IPS-15b (cell line): ENCODE data around the gene OPRL1.

Experiments
- H3K27me3 ChIP-seq: one replicate; pipeline ENCODE4 v1.6.1; 2013; ENCODE audit warnings: low read length; ENCODE audit not compliant: control insufficient read depth, insufficient read depth
- H3K36me3 ChIP-seq: one replicate; pipeline ENCODE4 v1.6.1; 2013; ENCODE audit warnings: low read length; ENCODE audit not compliant: control insufficient read depth, insufficient read depth
- H3K4me1 ChIP-seq: one replicate; pipeline ENCODE4 v1.6.1; 2013; ENCODE audit warnings: mild to moderate bottlenecking, low read length; ENCODE audit not compliant: control insufficient read depth, insufficient read depth
- H3K4me3 ChIP-seq: one replicate; pipeline ENCODE4 v1.5.1; 2013; ENCODE audit warnings: low read depth, low read length
- H3K9ac ChIP-seq: one replicate; pipeline ENCODE4 v1.6.1; 2013; ENCODE audit warnings: low read depth, mild to moderate bottlenecking, low read length
- H3K9me3 ChIP-seq: one replicate; pipeline ENCODE4 v1.6.1; 2013; ENCODE audit warnings: mild to moderate bottlenecking, low read length; ENCODE audit not compliant: control insufficient read depth, insufficient read depth

OPRL1 gene

DNA sequence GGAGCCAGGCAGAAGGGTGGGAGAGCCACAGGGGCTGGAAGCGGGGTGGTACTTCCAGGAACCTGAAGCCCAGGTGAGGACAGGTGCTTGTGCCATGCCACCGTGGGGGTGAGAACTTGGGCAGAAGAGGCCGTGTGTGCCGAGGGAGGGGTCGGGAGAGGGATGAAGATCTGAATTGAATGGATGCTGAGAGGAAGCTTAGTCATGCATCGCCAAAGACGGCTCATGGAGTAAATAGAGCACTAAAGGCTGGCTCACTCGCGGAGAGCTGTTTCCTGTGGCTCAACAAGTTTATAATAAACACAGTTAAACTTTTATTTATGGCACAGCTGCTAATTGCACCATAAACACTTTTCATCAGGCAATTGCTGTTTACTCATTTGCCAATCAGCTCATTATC lies 62.7 kb downstream of the OPRL1 start:
- H3K4me3 ChIP-seq = no peak overlapping the region
- H3K27me3 ChIP-seq = no peaks in the 10 kb centered on the region
- H3K9ac ChIP-seq = no peak overlapping the region
- H3K9me3 ChIP-seq = peaks cover 8% of the 10 kb centered on the region
- H3K4me1 ChIP-seq = peaks cover 2% of the 10 kb centered on the region
- no peaks in the 10 kb centered on the region for H3K36me3 ChIP-seq

DNA sequence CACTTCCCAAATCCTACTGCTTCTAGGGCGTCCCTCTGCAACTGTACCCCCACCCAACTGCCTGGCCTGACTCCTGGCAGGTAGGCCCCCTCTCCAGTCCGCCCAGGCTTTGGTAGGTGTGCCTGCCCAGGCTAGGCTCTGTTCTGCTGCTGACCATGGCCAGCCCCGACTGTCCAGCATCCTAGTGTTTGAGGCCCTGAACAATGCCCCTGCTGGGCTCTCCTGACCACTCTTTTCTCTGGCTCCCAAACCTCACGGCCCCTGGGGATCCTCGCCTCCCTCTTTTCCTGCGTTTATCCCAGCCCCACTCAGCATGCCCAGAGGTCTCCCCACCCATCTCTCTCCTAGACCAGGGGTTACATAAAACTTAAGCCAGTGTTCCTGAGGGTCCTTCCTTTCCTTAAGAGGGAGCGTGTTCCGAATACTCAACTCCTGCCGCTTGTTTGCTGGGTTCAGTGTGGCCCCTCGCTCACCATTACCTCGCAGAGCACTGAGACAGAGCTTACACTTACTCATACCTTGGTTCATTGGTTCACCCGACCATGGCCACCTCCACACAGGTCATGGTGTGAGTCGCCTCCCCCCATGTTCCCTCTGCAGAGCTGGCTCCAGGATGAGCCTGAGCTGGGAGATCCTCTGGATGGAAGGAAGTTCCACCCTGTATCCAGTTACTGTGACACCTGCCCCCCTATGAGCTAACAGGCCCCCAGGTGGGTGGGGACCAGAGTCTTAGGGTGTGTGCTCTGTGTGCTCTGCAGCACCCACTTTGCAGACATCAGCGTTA lies 63.3 kb downstream of the OPRL1 start:
- Histone ChIP-seq H3K4me1 (peaks cover 2% of the 10 kb centered on the region), H3K9me3 (peaks cover 8% of the 10 kb centered on the region), H3K27me3 (no peaks in the 10 kb centered on the region), H3K9ac (no peak overlapping the region), H3K4me3 (no peak overlapping the region), H3K36me3 (no peaks in the 10 kb centered on the region)

- Histone ChIP-seq H3K4me1 (peaks cover 2% of the 10 kb centered on the region), H3K27me3 (no peaks in the 10 kb centered on the region), H3K4me3 (no peak overlapping the region), H3K9ac (no peak overlapping the region), H3K36me3 (no peaks in the 10 kb centered on the region), H3K9me3 (peaks cover 8% of the 10 kb centered on the region)
These were observed 64.4 kb downstream of the OPRL1 start for GRCh38 chr20:64144144-64144912.

DNA sequence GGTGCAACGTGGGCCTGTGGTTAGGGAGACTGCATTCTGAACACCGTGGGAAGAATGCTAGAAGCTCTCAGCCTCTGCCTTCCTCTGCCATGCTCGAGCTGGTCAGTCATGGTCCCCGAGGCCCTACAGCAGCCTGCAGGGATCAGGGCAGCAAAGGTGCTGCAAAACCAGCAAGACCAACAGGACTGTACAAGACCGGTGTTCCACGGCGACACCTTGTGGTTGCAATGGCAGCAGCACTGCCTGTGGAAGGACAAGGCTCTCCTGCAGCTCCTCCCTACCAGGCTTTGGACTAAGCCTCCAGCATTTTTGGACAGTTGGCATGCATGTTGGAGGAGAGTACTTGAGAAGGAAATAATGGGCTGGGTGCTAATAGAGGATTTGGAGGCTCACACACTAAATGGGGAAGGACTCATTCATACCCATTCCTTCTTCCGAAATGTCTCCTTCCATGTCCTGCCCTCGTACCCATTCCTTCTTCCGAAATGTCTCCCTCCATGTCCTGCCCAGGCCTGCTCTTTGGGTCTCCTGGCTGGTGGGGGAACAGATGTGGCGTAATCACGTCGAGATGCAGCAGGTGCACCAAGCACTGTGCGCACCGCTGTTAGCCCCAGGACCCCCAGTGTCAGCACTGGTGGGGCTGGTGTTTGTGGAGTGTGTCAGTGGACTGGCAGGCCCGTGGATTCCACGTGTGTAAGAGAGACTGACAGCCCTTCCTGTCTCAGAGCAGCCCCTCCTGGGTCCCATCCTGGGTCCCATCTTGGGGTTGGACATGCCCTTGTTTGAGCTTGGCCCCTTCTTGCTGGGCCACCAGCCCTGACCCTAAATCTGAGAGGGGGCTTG lies 65.8 kb downstream of the OPRL1 start:
- Histone ChIP-seq H3K9me3 (peaks cover 8% of the 10 kb centered on the region), H3K4me3 (no peak overlapping the region), H3K4me1 (no peaks in the 10 kb centered on the region), H3K27me3 (no peaks in the 10 kb centered on the region), H3K36me3 (no peaks in the 10 kb centered on the region), H3K9ac (no peak overlapping the region)

DNA sequence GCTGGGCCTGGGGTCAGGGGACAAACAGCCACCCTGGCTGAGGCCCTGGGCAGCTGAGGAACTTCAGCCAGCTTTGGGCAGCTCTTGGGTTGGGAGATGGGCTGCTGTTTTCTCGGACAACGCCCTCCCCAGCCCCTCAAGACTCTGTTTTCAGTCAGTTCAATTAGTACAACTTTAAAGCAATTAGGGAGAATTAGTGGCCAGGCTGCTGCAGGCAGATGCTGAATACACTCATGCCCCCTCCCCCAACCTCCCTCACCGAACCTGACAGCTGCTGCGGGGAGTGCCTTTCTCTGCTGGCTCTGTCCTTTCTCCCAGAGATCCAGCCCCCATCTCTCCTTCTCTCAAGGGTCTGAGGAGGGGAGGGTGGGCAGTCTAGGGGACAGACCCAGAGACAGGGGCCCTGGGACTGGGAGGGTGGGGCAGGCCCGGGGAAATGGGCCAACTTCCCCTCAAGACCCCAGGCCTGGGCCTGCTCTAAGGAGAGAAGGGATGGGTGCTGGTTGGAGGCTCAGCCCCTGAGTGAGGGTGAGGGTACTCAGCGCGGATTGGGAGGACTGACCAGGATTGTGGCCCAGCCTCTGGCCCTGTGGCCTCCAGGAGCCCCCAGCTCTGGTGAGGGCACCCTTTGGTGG lies 66.5 kb downstream of the OPRL1 start:
- peaks cover 8% of the 10 kb centered on the region for H3K9me3 ChIP-seq
- peaks cover 2% of the 10 kb centered on the region for H3K4me1 ChIP-seq
- H3K27me3 ChIP-seq = no peaks in the 10 kb centered on the region

DNA sequence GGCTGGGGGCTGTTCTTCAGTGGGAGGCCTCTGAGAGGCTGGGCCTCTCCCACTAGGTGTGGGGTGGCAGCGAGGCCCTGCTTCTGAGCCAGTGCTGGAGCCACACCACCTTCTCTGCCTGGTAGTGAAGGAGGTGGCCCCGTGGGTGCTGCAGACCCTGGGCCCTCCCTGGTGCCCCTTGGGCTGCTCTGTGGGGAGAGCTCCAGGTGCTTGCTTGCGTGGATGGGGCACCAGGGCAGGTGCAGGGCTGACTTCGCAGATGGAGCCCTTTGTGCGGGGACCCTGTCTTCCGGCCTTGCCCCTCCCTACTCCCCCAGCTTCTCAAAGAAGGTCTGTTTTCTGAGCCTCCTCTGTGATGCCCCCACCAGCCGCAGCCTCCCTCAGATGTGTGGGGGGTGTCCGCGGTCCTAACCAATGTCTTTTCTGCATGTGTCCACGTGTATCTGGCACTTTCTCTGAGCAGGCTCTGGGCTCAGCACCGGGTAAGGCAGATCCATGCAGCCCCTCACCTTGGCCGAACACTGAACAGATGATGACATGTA lies 67.1 kb downstream of the OPRL1 start:
- Histone ChIP-seq H3K4me1 (peaks cover 6% of the 10 kb centered on the region), H3K36me3 (no peaks in the 10 kb centered on the region), H3K9ac (no peak overlapping the region), H3K9me3 (peaks cover 8% of the 10 kb centered on the region), H3K4me3 (no peak overlapping the region), H3K27me3 (no peaks in the 10 kb centered on the region)

More for the DNA sequence above, 66.5 kb downstream of the OPRL1 start:
- Histone ChIP-seq H3K36me3 (no peaks in the 10 kb centered on the region), H3K9ac (no peak overlapping the region), H3K4me3 (no peak overlapping the region)

DNA sequence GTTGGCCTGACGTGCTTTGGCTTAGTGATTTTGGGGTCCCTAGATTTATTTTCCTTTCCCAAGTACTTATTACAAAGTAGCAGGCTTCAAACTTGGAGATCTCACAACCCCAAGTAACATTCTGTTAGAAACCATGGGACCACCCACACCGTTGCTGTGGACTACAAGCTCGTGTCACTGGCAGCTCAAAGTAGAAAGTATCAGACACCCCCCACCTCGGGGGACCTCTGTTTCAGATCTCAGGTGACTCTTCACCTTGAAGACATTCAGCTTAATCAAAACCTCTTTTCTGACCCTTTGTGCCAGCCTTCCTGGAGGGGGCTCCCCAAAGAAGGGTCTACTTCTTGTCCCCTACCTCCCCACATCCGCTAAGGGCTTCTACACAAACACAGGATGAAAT lies 68.7 kb downstream of the OPRL1 start:
- Histone ChIP-seq H3K4me3 (no peak overlapping the region), H3K36me3 (no peaks in the 10 kb centered on the region), H3K9ac (no peak overlapping the region), H3K27me3 (no peaks in the 10 kb centered on the region), H3K4me1 (peaks cover 8% of the 10 kb centered on the region), H3K9me3 (peaks cover 8% of the 10 kb centered on the region)

- no peaks in the 10 kb centered on the region for H3K36me3 ChIP-seq
- no peaks in the 10 kb centered on the region for H3K27me3 ChIP-seq
- H3K9me3 ChIP-seq = peaks cover 8% of the 10 kb centered on the region
- H3K9ac ChIP-seq = no peak overlapping the region
- H3K4me3 ChIP-seq = no peak overlapping the region
- H3K4me1 ChIP-seq = peaks cover 8% of the 10 kb centered on the region
These were observed 69.3 kb downstream of the OPRL1 start for GRCh38 chr20:64149141-64149540.

GRCh38 chr20:64149809-64150560 lies 70.1 kb downstream of the OPRL1 start:
- Histone ChIP-seq H3K9ac (no peak overlapping the region), H3K4me1 (peaks cover 8% of the 10 kb centered on the region), H3K9me3 (peaks cover 4% of the 10 kb centered on the region), H3K4me3 (no peak overlapping the region), H3K36me3 (no peaks in the 10 kb centered on the region), H3K27me3 (no peaks in the 10 kb centered on the region)
